RWPE1 (cell line): ENCODE data around the gene KRT25.

Experiments
- CTCF ChIA-PET: fragments of 350-600 bp; sonication (Branson Sonifier 250); formaldehyde crosslinking; extraction: SDS; loops from one replicate; lab custom pipeline; 2021; lab: Yijun Ruan, JAX
- POLR2A ChIA-PET: fragments of 400-600 bp; formaldehyde crosslinking; extraction: SDS; loops from one replicate; lab custom pipeline; 2020; ENCODE audit warnings: antibody characterized with exemption; ENCODE audit not compliant: low non-redundant PET; lab: Yijun Ruan, JAX
- DNase-seq: peaks from one replicate; pipeline ENCODE4 v3.0.0; 2012; ENCODE audit warnings: low spot score
- H3K27ac ChIP-seq: fragments of 450-650 bp; 2 replicates; pipeline ENCODE4 v1.5.1; 2017
- TF ChIP-seq, protein P1 (sequence below): fragments of 450-650 bp; conservative IDR thresholded peaks from 2 replicates; pipeline ENCODE4 v1.5.1; 2017; ENCODE audit warnings: low read depth, mild to moderate bottlenecking

Gene KRT25

GRCh38 chr17:40705584-40705983 lies 49.5 kb downstream of the KRT25 start:
- no peak for DNase-seq

GRCh38 chr17:40703652-40704051 lies 51.5 kb downstream of the KRT25 start, which contains the start of gene KRT24:
KRT24 (minus strand) TSS chr17:40703752; CDS start chr17:40703693, 59 bp downstream.
- TF ChIP-seq, protein P1, sequence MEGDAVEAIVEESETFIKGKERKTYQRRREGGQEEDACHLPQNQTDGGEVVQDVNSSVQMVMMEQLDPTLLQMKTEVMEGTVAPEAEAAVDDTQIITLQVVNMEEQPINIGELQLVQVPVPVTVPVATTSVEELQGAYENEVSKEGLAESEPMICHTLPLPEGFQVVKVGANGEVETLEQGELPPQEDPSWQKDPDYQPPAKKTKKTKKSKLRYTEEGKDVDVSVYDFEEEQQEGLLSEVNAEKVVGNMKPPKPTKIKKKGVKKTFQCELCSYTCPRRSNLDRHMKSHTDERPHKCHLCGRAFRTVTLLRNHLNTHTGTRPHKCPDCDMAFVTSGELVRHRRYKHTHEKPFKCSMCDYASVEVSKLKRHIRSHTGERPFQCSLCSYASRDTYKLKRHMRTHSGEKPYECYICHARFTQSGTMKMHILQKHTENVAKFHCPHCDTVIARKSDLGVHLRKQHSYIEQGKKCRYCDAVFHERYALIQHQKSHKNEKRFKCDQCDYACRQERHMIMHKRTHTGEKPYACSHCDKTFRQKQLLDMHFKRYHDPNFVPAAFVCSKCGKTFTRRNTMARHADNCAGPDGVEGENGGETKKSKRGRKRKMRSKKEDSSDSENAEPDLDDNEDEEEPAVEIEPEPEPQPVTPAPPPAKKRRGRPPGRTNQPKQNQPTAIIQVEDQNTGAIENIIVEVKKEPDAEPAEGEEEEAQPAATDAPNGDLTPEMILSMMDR, result no peak
- CTCF ChIA-PET, result interaction anchor here (0.7 kb wide), 1 partner anchor 31 kb away, joined by 4 read pairs; no protein-coding TSS in a partner anchor
- H3K27ac ChIP-seq, result no peak within 1 kb of the TSS
- DNase-seq, result no peak
- POLR2A ChIA-PET, result no interaction called here

More at GRCh38 chr17:40705584-40705983, 49.5 kb downstream of the KRT25 start:
- ChIA-PET CTCF (interaction anchor here (0.5 to 0.7 kb wide), 2 partner anchors 16 to 141 kb away, joined by 3 to 4 read pairs; no protein-coding TSS in a partner anchor), POLR2A (no interaction called here)
- TF ChIP-seq, protein P1, result no peak
- H3K27ac ChIP-seq, result no peak overlapping the region

DNA sequence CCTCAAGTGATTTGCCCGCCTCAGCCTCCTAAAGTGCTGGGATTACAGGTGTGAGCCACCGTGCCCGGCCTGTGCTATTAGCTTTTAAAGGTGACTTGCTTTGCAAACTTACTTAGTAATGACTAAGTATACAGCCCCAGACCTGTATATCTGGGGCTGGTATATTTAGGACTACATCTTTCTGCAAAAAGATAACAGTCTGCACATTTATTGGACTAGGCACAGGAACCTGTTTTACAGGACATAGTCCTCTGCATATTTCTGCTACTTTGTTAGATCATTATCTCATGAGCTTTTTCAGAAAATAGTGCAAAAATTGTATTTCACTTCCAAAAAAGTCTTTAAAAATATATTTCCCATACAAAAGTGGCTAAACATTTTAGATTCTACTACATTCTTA lies 52.9 kb downstream of the KRT25 start:
- TF ChIP-seq, protein P1, result no peak
- H3K27ac ChIP-seq, result no peak overlapping the region
- DNase-seq, result no peak
- POLR2A ChIA-PET, result no interaction called here
- CTCF ChIA-PET, result no interaction called here

GRCh38 chr17:40699853-40700252 lies 55.3 kb downstream of the KRT25 start:
- no peak for DNase-seq
- ChIA-PET POLR2A (no interaction called here), CTCF (no interaction called here)
- H3K27ac ChIP-seq, result no peak overlapping the region
- TF ChIP-seq, protein P1, result no peak

GRCh38 chr17:40699371-40699770 lies 55.8 kb downstream of the KRT25 start:
- TF ChIP-seq, protein P1, result no peak
- DNase-seq, result no peak
- no peak overlapping the region for H3K27ac ChIP-seq
- CTCF ChIA-PET, result no interaction called here
- POLR2A ChIA-PET, result no interaction called here
